Endometrium (tissue), 2 donors: ENCODE data around the gene STIMATE.

ENCODE experiments used
- FAIRE-seq: peaks from 2 replicates; lab custom pipeline; 2012; peaks lifted over from hg19 to GRCh38; lab: Jason Lieb, UNC
- donor health status: control.
- donor health status: control.

Gene STIMATE

GRCh38 chr3:52893723-52894122, 3.6 kb downstream of the STIMATE start:
- no peak for FAIRE-seq

DNA sequence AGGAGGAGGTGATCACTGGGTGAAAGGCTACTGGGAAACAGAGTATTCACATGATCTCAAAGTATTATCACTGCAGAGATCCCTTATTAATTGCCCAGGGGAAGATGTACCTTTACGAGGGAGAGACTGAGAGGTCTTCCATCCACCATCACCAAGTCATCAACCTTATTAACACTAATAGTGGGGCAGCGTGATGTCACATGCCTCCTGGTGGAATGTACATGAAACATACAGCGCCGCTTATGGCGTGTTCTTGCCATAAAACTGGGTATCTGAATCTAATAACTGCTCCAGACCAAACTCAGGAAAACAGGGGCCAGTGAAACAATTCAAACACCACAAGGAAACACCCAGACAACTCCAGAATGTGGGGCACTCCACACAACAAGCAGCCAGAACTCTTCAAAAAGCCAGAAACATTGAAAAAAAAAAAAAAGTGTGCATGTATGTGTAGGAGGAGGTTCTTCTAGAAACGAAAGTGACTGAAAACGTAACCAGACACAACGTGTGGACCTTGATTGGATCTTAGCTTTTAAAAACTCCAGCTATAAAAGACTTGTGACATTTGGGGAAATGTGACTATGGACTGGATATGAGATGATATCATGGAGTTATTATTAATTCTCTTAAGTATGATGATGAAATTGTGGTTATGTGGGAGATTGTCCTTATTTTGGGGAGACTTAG, 4.6 kb downstream of the STIMATE start:
- FAIRE-seq: no peak

DNA sequence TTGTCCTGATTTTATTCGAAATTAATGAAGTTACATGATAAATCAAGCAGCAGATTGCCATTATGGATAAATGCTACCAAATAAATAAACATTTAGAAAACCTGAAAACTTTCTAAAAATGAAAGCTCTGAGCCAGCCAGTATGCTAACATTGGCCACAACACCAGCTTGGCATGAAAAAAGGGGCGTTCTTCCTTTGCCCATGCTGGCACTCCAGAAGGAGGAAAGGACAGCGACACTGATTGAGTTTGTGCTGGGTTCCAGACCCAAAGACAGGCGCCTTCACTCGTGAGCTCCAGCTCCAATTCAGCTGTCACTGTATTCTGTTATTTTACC, 5.1 kb downstream of the STIMATE start:
- FAIRE-seq: no peak

DNA sequence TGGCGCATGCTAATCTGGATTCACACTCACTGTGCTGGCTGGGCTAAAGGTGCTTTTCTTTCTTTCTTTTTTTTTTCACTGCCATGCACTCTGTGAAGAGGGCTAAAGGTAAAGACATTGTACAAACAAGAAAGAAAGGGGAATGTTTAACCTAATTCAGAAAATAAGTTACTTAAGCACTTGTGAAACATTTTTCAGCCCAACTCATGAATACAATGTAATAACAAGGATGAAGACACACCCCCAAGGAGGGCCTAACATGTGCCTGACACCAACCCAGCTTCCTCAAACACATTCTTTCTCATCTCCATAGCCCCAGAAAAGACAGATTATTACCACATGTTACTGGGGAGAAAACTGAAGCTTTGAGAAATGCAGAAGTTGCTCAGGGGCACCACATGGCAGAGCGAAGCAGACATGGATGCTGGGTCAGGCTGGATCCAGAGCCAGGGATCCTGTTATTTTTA, 5.7 kb downstream of the STIMATE start:
- FAIRE-seq: no peak

GRCh38 chr3:52891164-52891563, 6.2 kb downstream of the STIMATE start:
- FAIRE-seq: no peak

DNA sequence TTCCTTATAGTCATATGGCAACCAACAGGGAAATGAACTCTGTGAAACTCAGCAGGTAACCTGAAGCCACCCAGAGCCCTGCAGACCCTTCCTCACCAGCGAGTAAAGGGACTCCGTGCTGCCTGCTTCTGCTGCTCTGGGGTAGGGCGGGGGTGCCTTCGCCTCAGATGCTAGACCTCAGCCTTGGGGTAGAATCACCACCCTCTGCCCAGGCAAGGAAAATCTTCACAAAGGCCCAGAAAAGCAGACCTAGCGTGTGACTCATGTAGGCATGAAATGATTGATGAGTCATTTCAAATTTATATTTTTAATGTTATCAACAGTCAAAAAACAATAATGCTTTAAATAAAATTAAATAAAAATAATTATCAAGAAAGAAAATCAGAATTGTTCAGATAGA, 6.6 kb downstream of the STIMATE start:
- FAIRE-seq: no peak

GRCh38 chr3:52889901-52890300, 7.4 kb downstream of the STIMATE start:
- FAIRE-seq: no peak

DNA sequence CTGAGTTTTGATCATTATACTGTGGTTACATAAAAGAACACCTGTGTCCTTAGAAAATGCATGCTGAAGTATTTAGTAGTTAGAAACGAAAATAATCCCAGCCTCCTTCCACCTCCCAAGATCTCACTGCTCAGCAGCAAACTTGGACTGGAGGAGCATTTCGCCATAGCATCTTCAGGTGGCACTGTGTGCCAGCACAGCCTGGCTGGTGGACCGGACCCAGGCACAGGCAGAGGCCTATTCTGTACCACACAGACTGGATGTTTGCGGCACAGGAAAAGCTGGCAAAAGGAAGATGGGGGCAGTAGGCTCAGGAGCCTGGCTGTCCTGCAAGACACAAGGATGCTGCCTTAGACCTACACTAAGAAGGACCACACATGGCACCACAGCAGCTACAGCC, 10.2 kb downstream of the STIMATE start:
- FAIRE-seq: no peak

- no peak for FAIRE-seq
These were observed 11.2 kb downstream of the STIMATE start for GRCh38 chr3:52886049-52886730.

DNA sequence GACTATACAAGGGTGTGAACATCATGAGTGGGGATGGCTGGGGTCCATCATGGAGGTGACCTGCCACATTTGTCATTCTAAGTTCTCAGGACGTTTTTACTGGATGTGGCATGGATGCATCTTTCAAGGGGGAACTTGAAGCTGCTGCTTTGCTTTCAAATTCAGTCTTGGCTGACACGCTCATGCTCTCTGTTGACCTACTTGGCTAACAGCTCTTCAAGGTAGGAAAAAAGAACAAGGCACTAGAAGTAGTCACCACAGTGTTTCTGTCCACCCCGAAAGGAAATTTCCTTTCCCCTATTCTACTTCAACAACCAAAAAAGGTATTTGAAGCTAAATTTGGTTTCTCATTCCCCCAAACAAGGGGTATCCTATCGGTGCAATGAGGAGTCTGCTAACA, 15.0 kb downstream of the STIMATE start:
- no peak for FAIRE-seq

- FAIRE-seq: no peak
These were observed 15.5 kb downstream of the STIMATE start for GRCh38 chr3:52881871-52882270.

DNA sequence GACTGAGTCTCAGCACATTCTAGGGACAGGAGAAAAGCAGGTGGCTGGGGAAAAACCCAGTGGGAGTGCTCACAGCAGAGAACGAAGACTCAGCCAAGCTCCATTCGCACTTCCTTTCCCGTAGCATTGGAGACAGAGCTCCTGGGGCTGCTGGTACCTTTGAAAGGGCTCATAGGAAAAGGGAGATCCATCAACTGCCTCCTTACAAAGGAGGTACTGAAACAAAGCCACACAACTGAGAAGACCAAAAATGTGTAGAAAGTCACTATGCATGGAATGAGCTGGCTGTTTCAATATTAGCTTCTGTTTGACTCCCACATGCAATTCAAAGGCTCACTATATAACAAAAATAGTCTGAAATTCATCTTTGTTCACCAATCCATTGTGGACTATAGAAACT, 16.9 kb downstream of the STIMATE start:
- FAIRE-seq: no peak

- FAIRE-seq: no peak
These were observed 17.3 kb downstream of the STIMATE start for GRCh38 chr3:52880047-52880446.

- FAIRE-seq: no peak
These were observed 17.8 kb downstream of the STIMATE start for GRCh38 chr3:52879581-52879980.

DNA sequence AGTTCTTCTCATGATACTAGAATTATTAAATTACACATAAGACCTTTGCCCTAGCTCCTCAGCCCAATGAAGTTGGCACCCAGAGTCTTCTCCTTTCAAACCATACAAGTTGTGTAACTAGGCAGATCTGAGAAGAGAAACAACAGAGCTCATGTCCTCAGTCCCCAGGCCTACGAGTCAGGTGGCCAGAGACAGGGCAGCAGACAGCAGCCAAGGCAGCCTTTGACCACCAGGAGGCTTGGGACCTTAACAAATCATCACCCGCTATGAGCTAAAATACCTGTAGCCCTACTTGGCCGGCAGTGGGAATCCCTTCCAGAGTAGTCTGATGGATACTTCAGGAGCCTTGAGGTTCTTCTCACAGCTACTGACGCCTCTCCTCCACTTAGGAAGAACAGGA, 18.3 kb downstream of the STIMATE start:
- no peak for FAIRE-seq

DNA sequence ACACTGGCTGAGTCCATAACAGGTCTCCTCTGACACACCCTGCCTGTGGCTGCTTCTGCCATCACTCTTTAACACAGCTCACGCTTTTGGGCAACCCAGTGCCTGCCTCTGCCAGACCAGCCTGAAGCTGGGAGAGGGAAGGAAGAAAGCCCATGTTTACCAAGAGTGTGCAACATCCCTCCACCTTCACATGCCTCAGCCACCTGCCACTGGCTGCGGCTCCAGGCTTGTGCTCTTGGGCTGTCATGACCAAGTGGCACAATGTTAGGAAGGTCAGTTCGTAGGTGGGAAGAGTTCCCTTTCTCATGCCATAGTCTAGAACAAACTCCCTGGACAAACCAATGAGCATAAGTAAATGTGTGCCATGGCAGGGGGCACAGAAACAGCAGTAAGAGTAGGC, 20.3 kb downstream of the STIMATE start:
- no peak for FAIRE-seq

GRCh38 chr3:52874864-52875587, 22.3 kb downstream of the STIMATE start:
- FAIRE-seq: no peak

DNA sequence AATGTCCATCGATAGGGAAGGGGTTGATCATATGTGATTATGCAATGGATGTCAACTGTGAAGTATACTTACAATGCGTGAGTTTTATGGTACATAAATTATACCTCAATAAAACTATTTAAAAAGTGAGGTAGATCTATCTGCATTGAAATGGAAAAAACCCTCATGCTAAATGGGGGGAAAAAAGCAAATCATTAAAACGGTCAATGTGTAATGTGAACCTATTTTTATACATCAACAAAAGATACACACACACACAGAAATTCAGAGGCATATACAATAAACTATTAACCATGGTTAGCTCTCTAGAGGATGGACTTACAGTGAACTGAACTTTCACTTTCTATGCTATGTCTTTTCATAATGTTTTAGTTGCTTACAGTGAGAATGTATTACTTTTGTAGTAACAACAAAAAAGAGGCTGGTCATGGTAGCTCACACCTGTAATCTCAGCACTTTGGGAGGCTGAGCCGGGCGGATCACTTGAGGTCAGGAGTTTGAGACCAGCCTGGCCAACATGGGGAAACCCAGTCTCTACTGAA, 23.1 kb downstream of the STIMATE start:
- FAIRE-seq: no peak

DNA sequence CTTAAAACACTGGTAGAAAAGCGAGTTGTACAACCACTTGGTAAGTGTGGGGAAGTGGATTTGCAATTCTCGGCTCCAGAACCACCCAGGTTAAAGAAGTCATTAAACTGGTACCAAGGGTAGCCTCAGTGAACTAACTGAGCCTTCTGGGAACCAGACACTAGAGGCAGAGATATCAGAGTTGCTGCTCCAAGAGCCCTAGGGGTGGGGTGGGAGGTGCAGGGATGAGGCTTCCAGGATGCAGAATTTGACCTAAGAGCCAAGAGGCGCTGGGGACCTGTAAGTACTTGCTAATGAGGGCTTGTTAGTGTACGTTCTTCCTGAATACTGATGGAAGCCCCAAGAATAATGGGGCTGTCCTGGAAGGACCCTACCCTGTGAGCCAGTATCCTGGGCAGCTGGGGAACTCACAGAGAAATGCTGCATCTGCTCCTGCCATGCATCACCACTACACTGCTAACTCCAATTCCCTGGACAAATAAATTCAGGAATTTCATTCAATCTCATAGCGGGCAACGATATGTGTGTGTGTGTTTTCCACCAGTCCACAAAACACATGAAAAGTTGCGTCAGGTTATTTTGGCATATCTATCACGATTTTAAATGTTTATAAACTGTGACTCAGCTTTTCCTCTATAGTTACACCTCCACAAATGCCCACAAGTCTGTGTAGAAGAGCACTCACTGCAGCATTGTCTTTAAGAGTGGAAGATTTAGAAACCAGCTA, 23.8 kb downstream of the STIMATE start:
- FAIRE-seq: no peak

- no peak for FAIRE-seq
These were observed 25.1 kb downstream of the STIMATE start for GRCh38 chr3:52872245-52872644.

DNA sequence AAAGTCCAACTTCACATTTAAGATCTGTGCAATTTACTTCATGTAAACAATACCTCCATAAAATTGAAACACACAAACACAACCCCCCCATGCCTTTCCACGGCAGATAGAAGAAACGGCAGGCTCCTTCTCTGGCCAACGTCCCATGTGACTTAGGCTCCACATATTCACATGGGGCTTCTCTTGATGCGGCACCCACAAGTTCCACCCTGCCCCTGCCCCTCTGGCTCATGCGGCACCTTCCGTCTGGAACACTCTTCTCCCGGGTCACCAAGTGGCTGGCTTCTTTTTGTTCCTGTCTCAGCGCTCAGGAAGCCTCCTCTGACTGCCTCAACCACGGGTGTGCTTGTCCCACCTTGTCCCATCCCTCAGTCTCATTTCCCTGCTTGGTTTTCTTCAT, 25.6 kb downstream of the STIMATE start:
- FAIRE-seq: no peak

GRCh38 chr3:52870471-52870870, 26.9 kb downstream of the STIMATE start:
- FAIRE-seq: no peak
